H9 (cell line): ENCODE data around the gene SRPK3. TPM values are rescaled to one million over a fixed set of nuclear protein-coding genes. Genes with fewer than 3 reads are reported as not detected.

Experiments
- DNase-seq: peaks from one replicate; pipeline ENCODE4 v3.0.0-alpha.2; 2017
- H2AFZ ChIP-seq: one replicate; pipeline ENCODE4 v1.6.1; 2013; ENCODE audit warnings: mild to moderate bottlenecking, low read length, control low read depth, moderate library complexity
- H2AK5ac ChIP-seq: 2 replicates; pipeline ENCODE4 v1.6.1; 2013; ENCODE audit warnings: low read length, control low read depth, mixed read lengths; ENCODE audit not compliant: insufficient read length
- H2BK120ac ChIP-seq: one replicate; pipeline ENCODE4 v1.6.1; 2013; ENCODE audit warnings: low read depth, mild to moderate bottlenecking, low read length, control low read depth, inconsistent platforms; ENCODE audit not compliant: poor library complexity, severe bottlenecking
- H2BK12ac ChIP-seq: 2 replicates; pipeline ENCODE4 v1.6.1; 2013; ENCODE audit warnings: low read length, control low read depth, mixed read lengths, low read depth; ENCODE audit not compliant: insufficient read length
- H2BK15ac ChIP-seq: 2 replicates; pipeline ENCODE4 v1.6.1; 2013; ENCODE audit warnings: low read depth, low read length, control low read depth
- H2BK20ac ChIP-seq: one replicate; pipeline ENCODE4 v1.6.1; 2013; ENCODE audit warnings: low read depth, mild to moderate bottlenecking, low read length, control low read depth, inconsistent platforms; ENCODE audit not compliant: poor library complexity, severe bottlenecking
- H2BK5ac ChIP-seq: 2 replicates; pipeline ENCODE4 v1.6.1; 2013; ENCODE audit warnings: low read length, control low read depth, mixed read lengths; ENCODE audit not compliant: insufficient read length
- H3K14ac ChIP-seq: 2 replicates; pipeline ENCODE4 v1.6.1; 2013; ENCODE audit warnings: low read length, control low read depth; ENCODE audit not compliant: insufficient read depth
- H3K18ac ChIP-seq: 2 replicates; pipeline ENCODE4 v1.6.1; 2013; ENCODE audit warnings: low read depth, mild to moderate bottlenecking, mixed read lengths, low read length, control low read depth; ENCODE audit not compliant: insufficient read length
- H3K23ac ChIP-seq: 2 replicates; pipeline ENCODE4 v1.6.1; 2013; ENCODE audit warnings: low read length, control low read depth, mixed read lengths, low read depth; ENCODE audit not compliant: insufficient read length
- H3K23me2 ChIP-seq: 2 replicates; pipeline ENCODE4 v1.6.1; 2013; ENCODE audit warnings: low read depth, mild to moderate bottlenecking, mixed read lengths, low read length, control low read depth; ENCODE audit not compliant: insufficient read length, poor library complexity, severe bottlenecking
- H3K27ac ChIP-seq: 2 replicates; pipeline ENCODE4 v1.5.1; 2013; ENCODE audit warnings: low read length, control low read depth, mixed read lengths, low read depth; ENCODE audit not compliant: insufficient read length
- H3K27me3 ChIP-seq: 2 replicates; pipeline ENCODE4 v1.6.1; 2013; ENCODE audit warnings: low read length, control low read depth, inconsistent platforms; ENCODE audit not compliant: insufficient read depth
- H3K4ac ChIP-seq: 2 replicates; pipeline ENCODE4 v1.6.1; 2013; ENCODE audit warnings: low read depth, mild to moderate bottlenecking, control low read depth, inconsistent platforms, low read length, moderate library complexity
- H3K4me1 ChIP-seq: 2 replicates; pipeline ENCODE4 v1.6.1; 2013; ENCODE audit warnings: low read length, control low read depth, inconsistent platforms; ENCODE audit not compliant: insufficient read depth
- H3K4me2 ChIP-seq: 2 replicates; pipeline ENCODE4 v1.6.1; 2013; ENCODE audit warnings: low read length, control low read depth, mixed read lengths; ENCODE audit not compliant: insufficient read length, insufficient read depth
- H3K56ac ChIP-seq: 2 replicates; pipeline ENCODE4 v1.6.1; 2013; ENCODE audit warnings: low read depth, mild to moderate bottlenecking, mixed read lengths, low read length, control low read depth; ENCODE audit not compliant: insufficient read length
- H3K79me1 ChIP-seq: 2 replicates; pipeline ENCODE4 v1.6.1; 2013; ENCODE audit warnings: low read depth, mild to moderate bottlenecking, moderate library complexity, low read length, control low read depth, inconsistent platforms; ENCODE audit not compliant: insufficient read depth, poor library complexity, severe bottlenecking
- H3K79me2 ChIP-seq: 2 replicates; pipeline ENCODE4 v1.6.1; 2013; ENCODE audit warnings: low read length, control low read depth, inconsistent platforms; ENCODE audit not compliant: insufficient read depth
- H3K9ac ChIP-seq: 2 replicates; pipeline ENCODE4 v1.6.1; 2013; ENCODE audit warnings: low read length, control low read depth, mixed read lengths; ENCODE audit not compliant: insufficient read length; ENCODE audit errors: extremely low read depth
- H3K9me3 ChIP-seq: one replicate; pipeline ENCODE4 v1.6.1; 2013; ENCODE audit warnings: low read depth, low read length, inconsistent platforms; ENCODE audit not compliant: control insufficient read depth
- H3T11ph ChIP-seq: one replicate; pipeline ENCODE4 v1.6.1; 2013; ENCODE audit warnings: mild to moderate bottlenecking, low read length, control low read depth, inconsistent platforms
- H4K20me1 ChIP-seq: one replicate; pipeline ENCODE4 v1.6.1; 2013; ENCODE audit not compliant: control insufficient read depth, insufficient read length, insufficient read depth
- H4K5ac ChIP-seq: 2 replicates; pipeline ENCODE4 v1.6.1; 2013; ENCODE audit warnings: low read depth, mild to moderate bottlenecking, mixed read lengths, low read length, control low read depth; ENCODE audit not compliant: insufficient read length
- H4K8ac ChIP-seq: replicated peaks from 2 replicates; pipeline ENCODE4 v1.6.1; 2013; ENCODE audit warnings: low read length, control low read depth, mixed read lengths, low read depth; ENCODE audit not compliant: insufficient read length
- H4K91ac ChIP-seq: 2 replicates; pipeline ENCODE4 v1.6.1; 2013; ENCODE audit warnings: low read depth, mild to moderate bottlenecking, moderate library complexity, mixed read lengths, low read length, control low read depth; ENCODE audit not compliant: insufficient read length
- H3K27ac Mint-ChIP-seq, 3 experiments: 2 replicates in 2 of 3; 3 replicates in 1 of 3; pipeline ENCODE4 v1.8.0; 2020 to 2021; ENCODE audit warnings: mixed read lengths in 3 of 3, mild to moderate bottlenecking in 1 of 3, moderate library complexity in 1 of 3
- H3K27me3 Mint-ChIP-seq: 2 replicates; pipeline ENCODE4 v1.8.0; 2021; ENCODE audit warnings: low read depth, mild to moderate bottlenecking, moderate library complexity, mixed read lengths
- H3K36me3 Mint-ChIP-seq, 3 experiments: 2 replicates in 2 of 3; 3 replicates in 1 of 3; pipeline ENCODE4 v1.8.0; 2020 to 2021; ENCODE audit warnings: low read depth in 3 of 3, mixed read lengths in 3 of 3; ENCODE audit not compliant: insufficient read depth in 1 of 3
- H3K4me1 Mint-ChIP-seq, 2 experiments: 2 replicates each; pipeline ENCODE4 v1.8.0; 2020; ENCODE audit warnings: mixed read lengths in 2 of 2
- H3K4me3 Mint-ChIP-seq, 2 experiments: 2 replicates in 1 of 2; 3 replicates in 1 of 2; pipeline ENCODE4 v1.8.0; 2020 to 2021; ENCODE audit warnings: mild to moderate bottlenecking in 2 of 2, mixed read lengths in 2 of 2, moderate library complexity in 1 of 2
- H3K9me3 Mint-ChIP-seq, 2 experiments: 2 replicates in 1 of 2; 3 replicates in 1 of 2; pipeline ENCODE4 v1.8.0; 2020; ENCODE audit warnings: mild to moderate bottlenecking in 2 of 2, mixed read lengths in 2 of 2, moderate library complexity in 1 of 2
- WGBS: extraction: QIAGEN DNeasy Blood & Tissue Kit; methylation state at CpG from one replicate; pipeline ENCODE4 v1.1.7; 2013; ENCODE audit warnings: missing lambda C conversion rate, low lambda C conversion rate, mixed read lengths; ENCODE audit not compliant: insufficient read length; ENCODE audit errors: extremely low coverage; 5-methylcytosine and 5-hydroxymethylcytosine counted together
- total RNA-seq: library from RNA; stranded (reverse); gene quantifications from 2 replicates; pipeline ENCODE4 v1.2.1, GENCODE V29; 2021
- TF ChIP-seq, protein P1 (sequence below): fragments of 200-600 bp; sonication (generic); conservative IDR thresholded peaks from 3 replicates; pipeline ENCODE4 v1.8.0; 2021; ENCODE audit warnings: antibody characterized with exemption, mild to moderate bottlenecking

The SRPK3 gene
- total RNA-seq, 1 experiment from 2014 or later: not detected

DNA sequence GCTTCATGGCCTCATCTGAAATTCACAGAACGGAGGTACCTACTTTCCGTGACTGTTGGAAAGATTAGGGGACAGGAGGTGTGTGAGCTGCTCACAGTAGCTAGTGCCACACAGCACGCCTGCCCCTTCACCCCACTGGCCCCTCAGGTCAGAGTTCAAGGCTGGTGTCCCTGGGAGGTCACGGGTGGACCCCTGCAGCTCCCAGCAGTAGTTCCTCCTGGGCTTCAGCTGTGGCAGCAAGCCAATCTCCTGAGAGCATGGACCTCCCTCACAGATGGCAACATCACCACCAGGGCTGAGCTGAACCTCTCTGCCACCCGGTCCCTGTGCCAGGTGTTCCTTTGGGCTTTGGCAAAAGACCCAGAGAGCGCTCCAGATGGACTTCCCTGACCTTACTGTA lies 11.5 kb downstream of the SRPK3 start:
- Histone ChIP-seq H4K20me1 (no peaks in the 10 kb centered on the region), H3K14ac (no peak overlapping the region), H2BK5ac (no peak overlapping the region), H3K18ac (no peak overlapping the region), H2BK120ac (no peak overlapping the region), H3K9me3 (peaks cover 35% of the 10 kb centered on the region), H3K9ac (no peak overlapping the region), H3K27ac (no peak overlapping the region), H4K8ac (no peak overlapping the region), H2AFZ (no peak overlapping the region), H3T11ph (no peak overlapping the region), H3K56ac (no peak overlapping the region), H2AK5ac (no peak overlapping the region), H2BK15ac (no peak overlapping the region), H4K91ac (no peak overlapping the region), H2BK12ac (no peak overlapping the region), H2BK20ac (no peak overlapping the region), H3K79me2 (peaks cover 4% of the 10 kb centered on the region; the same call in 1 of the 2 replicates), H3K4ac (no peak overlapping the region), H4K5ac (no peak overlapping the region), H3K79me1 (no peaks in the 10 kb centered on the region), H3K4me2 (no peak overlapping the region), H3K23ac (no peak overlapping the region), H3K4me1 (no peaks in the 10 kb centered on the region), H3K23me2 (peaks cover 4% of the 10 kb centered on the region), H3K27me3 (no peaks in the 10 kb centered on the region)
- Mint-ChIP-seq H3K4me3 (no peak overlapping the region), H3K4me1 (peaks cover 7 to 12% of the 10 kb centered on the region in 2 experiments; a peak in 3 of 4 replicates), H3K36me3 (peaks cover 30 to 46% (median 35%) of the 10 kb centered on the region in 3 experiments), H3K27me3 (no peaks in the 10 kb centered on the region; the same call in 1 of the 2 replicates), H3K27ac (no peak overlapping the region), H3K9me3 (peaks cover 58 to 75% of the 10 kb centered on the region in 2 experiments)
- no peak for DNase-seq
- WGBS: no CpG with 5 or more reads among the region's 6 CpGs
- TF ChIP-seq, protein P1, sequence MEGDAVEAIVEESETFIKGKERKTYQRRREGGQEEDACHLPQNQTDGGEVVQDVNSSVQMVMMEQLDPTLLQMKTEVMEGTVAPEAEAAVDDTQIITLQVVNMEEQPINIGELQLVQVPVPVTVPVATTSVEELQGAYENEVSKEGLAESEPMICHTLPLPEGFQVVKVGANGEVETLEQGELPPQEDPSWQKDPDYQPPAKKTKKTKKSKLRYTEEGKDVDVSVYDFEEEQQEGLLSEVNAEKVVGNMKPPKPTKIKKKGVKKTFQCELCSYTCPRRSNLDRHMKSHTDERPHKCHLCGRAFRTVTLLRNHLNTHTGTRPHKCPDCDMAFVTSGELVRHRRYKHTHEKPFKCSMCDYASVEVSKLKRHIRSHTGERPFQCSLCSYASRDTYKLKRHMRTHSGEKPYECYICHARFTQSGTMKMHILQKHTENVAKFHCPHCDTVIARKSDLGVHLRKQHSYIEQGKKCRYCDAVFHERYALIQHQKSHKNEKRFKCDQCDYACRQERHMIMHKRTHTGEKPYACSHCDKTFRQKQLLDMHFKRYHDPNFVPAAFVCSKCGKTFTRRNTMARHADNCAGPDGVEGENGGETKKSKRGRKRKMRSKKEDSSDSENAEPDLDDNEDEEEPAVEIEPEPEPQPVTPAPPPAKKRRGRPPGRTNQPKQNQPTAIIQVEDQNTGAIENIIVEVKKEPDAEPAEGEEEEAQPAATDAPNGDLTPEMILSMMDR: no peak
